HEK293T (cell line): ENCODE data around the gene E4F1.

Experiments used
- CTCF ChIA-PET: fragments of 350-600 bp; formaldehyde crosslinking; extraction: SDS; loops from one replicate; lab custom pipeline; 2021; ENCODE audit warnings: antibody characterized with exemption, inconsistent platforms; lab: Yijun Ruan, JAX
- POLR2A ChIA-PET: fragments of 350-600 bp; formaldehyde crosslinking; extraction: SDS; loops from one replicate; lab custom pipeline; 2020; ENCODE audit warnings: antibody characterized with exemption, inconsistent platforms; lab: Yijun Ruan, JAX
- DNase-seq: peaks from one replicate; pipeline ENCODE4 v3.0.0; 2012; ENCODE audit warnings: mixed read lengths; ENCODE audit errors: extremely low spot score
- ARNT ChIP-seq: fragments of 450-650 bp; IDR thresholded peaks from 2 replicates; pipeline ENCODE4 v1.6.1; 2017; ENCODE audit warnings: mild to moderate bottlenecking
- BHLHE40 ChIP-seq: fragments of 450-650 bp; IDR thresholded peaks from 2 replicates; pipeline ENCODE4 v1.6.1; 2016; ENCODE audit warnings: mild to moderate bottlenecking, moderate library complexity, borderline replicate concordance
- CTBP1 ChIP-seq: fragments of 450-650 bp; IDR thresholded peaks from 2 replicates; pipeline ENCODE4 v1.6.1; 2016; ENCODE audit warnings: borderline replicate concordance
- ELF4 ChIP-seq: fragments of 450-650 bp; IDR thresholded peaks from 2 replicates; pipeline ENCODE4 v1.6.1; 2017; ENCODE audit warnings: antibody characterized with exemption
- FOXA1 ChIP-seq: fragments of 450-650 bp; IDR thresholded peaks from 2 replicates; pipeline ENCODE4 v1.6.1; 2016; ENCODE audit warnings: mild to moderate bottlenecking
- FOXK2 ChIP-seq: fragments of 450-650 bp; IDR thresholded peaks from 2 replicates; pipeline ENCODE4 v1.6.1; 2016; ENCODE audit warnings: mild to moderate bottlenecking
- FOXM1 ChIP-seq: fragments of 450-650 bp; IDR thresholded peaks from 2 replicates; pipeline ENCODE4 v1.6.1; 2017; ENCODE audit warnings: mild to moderate bottlenecking, borderline replicate concordance
- HDGF ChIP-seq: fragments of 450-650 bp; IDR thresholded peaks from 2 replicates; pipeline ENCODE4 v1.6.1; 2017; ENCODE audit warnings: antibody characterized with exemption, borderline replicate concordance
- L3MBTL2 ChIP-seq: fragments of 450-650 bp; conservative IDR thresholded peaks from 2 replicates; pipeline ENCODE4 v1.6.1; 2016; ENCODE audit warnings: mild to moderate bottlenecking
- LEF1 ChIP-seq: fragments of 450-650 bp; IDR thresholded peaks from 2 replicates; pipeline ENCODE4 v1.6.1; 2017; ENCODE audit warnings: mild to moderate bottlenecking, borderline replicate concordance
- NFRKB ChIP-seq: fragments of 450-650 bp; IDR thresholded peaks from 2 replicates; pipeline ENCODE4 v1.6.1; 2016; ENCODE audit warnings: mild to moderate bottlenecking, moderate library complexity
- SP1 ChIP-seq: fragments of 450-650 bp; IDR thresholded peaks from 2 replicates; pipeline ENCODE4 v1.6.1; 2017
- SUZ12 ChIP-seq: fragments of 450-650 bp; IDR thresholded peaks from 2 replicates; pipeline ENCODE4 v1.6.1; 2016; ENCODE audit warnings: mild to moderate bottlenecking
- TARDBP ChIP-seq: fragments of 450-650 bp; IDR thresholded peaks from 2 replicates; pipeline ENCODE4 v1.6.1; 2016
- ZNF384 ChIP-seq: fragments of 450-650 bp; IDR thresholded peaks from 2 replicates; pipeline ENCODE4 v1.6.1; 2016
- TF ChIP-seq, protein P1 (sequence below): fragments of 450-650 bp; IDR thresholded peaks from 2 replicates; pipeline ENCODE4 v1.6.1; 2016

E4F1 gene

GRCh38 chr16:2184962-2185361 lies 38.4 kb upstream of the E4F1 start:
- ChIA-PET CTCF (no interaction called here), POLR2A (interaction anchor here (1.7 kb wide), 1 partner anchor 30 kb away, joined by 6 read pairs; the partner anchor contains the start of gene TRAF7)
- TF ChIP-seq BHLHE40 (no peak), FOXK2 (no peak)
- TF ChIP-seq, protein P1, sequence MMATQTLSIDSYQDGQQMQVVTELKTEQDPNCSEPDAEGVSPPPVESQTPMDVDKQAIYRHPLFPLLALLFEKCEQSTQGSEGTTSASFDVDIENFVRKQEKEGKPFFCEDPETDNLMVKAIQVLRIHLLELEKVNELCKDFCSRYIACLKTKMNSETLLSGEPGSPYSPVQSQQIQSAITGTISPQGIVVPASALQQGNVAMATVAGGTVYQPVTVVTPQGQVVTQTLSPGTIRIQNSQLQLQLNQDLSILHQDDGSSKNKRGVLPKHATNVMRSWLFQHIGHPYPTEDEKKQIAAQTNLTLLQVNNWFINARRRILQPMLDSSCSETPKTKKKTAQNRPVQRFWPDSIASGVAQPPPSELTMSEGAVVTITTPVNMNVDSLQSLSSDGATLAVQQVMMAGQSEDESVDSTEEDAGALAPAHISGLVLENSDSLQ = no peak
- DNase-seq = no peak

DNA sequence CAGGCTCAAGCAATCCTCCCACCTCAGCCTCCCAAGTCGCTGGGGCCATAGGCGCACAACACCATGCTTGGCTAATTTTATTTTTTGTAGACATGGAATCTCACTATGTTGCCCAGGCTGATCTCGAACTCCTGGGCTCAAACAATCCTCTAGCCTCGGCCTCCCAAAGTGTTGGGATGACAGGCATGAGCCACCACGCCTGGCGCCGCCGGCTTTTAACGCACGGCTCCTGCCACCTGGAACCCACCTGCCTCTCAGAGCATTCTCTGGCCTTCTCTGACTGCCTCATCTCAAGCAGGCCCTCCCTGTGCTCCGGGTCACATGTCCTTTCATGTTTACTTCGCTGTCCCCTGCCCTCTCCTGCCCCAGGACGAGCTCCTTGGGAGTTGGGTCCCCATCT lies 37.3 kb upstream of the E4F1 start:
- POLR2A ChIA-PET = interaction anchor here (1.7 kb wide), 1 partner anchor 31 kb away, joined by 6 read pairs; the partner anchor contains the start of gene TRAF7
- DNase-seq = no peak
- TF ChIP-seq SP1 (no peak), HDGF (no peak), BHLHE40 (no peak), ARNT (no peak), ELF4 (no peak)
- CTCF ChIA-PET = no interaction called here

DNA sequence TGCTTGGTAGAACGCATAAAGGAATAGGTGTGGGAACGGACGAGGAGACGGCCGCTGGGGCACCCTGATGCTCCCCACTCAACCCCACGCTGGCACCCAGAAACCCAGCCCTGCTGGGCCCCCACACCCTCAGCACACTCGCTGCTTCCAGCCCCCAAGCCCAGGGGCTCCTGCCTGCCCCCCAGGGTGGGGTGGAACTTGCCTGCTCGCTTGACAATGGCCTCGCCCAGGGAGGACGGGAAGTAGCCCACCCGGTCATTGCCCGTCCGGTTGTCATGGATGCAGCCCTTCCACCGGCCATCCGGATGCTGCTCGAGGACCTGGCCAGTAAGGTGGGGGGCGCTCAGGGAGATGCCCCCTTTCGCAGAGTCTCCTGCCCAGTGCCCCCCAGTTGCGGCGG lies 36.9 kb upstream of the E4F1 start:
- POLR2A ChIA-PET = no interaction called here
- TF ChIP-seq SUZ12 (no peak), TARDBP (no peak), ARNT (no peak)
- CTCF ChIA-PET = no interaction called here
- DNase-seq = no peak

DNA sequence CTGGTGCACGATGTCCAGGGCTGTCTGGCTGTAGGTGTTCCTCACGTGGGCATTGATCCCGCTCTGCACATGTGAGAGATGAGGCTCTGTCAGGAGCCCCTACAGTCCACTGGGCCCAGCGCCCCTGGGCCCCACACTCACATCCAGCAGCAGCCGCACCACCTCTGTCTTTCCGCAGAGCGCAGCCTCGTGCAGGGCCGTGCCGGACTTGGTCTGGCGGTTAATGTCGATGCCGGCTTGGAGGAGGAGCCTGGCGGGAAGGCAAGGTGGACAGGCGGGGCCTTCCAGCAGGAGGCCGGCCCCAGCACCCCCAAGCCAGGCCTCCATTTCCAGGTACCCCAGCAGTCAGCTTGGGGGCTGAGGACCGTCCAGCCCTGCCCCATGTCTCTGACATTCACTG lies 36.2 kb upstream of the E4F1 start:
- ChIA-PET CTCF (interaction anchor here (0.7 kb wide), 1 partner anchor 165 kb away, joined by 3 read pairs; no protein-coding TSS in a partner anchor), POLR2A (no interaction called here)
- TF ChIP-seq ELF4 (no peak), SUZ12 (no peak), TARDBP (no peak), BHLHE40 (no peak)
- DNase-seq = no peak

- POLR2A ChIA-PET = no interaction called here
- CTCF ChIA-PET = no interaction called here
- TF ChIP-seq TARDBP (no peak), SP1 (no peak), FOXM1 (no peak), BHLHE40 (no peak), LEF1 (no peak), L3MBTL2 (no peak), ELF4 (no peak), CTBP1 (no peak), ZNF384 (no peak), SUZ12 (no peak), NFRKB (no peak)
- no peak for DNase-seq
Measured at GRCh38 chr16:2188395-2188794, 35.0 kb upstream of the E4F1 start.

GRCh38 chr16:2189252-2189893 lies 34.0 kb upstream of the E4F1 start:
- TF ChIP-seq CTBP1 (no peak), SP1 (no peak), ELF4 (no peak), FOXK2 (no peak), FOXA1 (no peak), L3MBTL2 (no peak), HDGF (no peak), BHLHE40 (no peak), SUZ12 (no peak), TARDBP (no peak), LEF1 (no peak)
- TF ChIP-seq, protein P1 = no peak
- CTCF ChIA-PET = no interaction called here
- DNase-seq = no peak
- POLR2A ChIA-PET = interaction anchor here (0.8 kb wide), 1 partner anchor 26 kb away, joined by 3 read pairs; the partner anchor contains the start of gene PGP

- POLR2A ChIA-PET = interaction anchor here (0.8 kb wide), 1 partner anchor 25 kb away, joined by 3 read pairs; the partner anchor contains the start of gene PGP
- CTCF ChIA-PET = no interaction called here
- DNase-seq = no peak
- TF ChIP-seq ELF4 (no peak), NFRKB (no peak), ARNT (no peak), CTBP1 (no peak), LEF1 (no peak), SP1 (no peak), FOXA1 (no peak), ZNF384 (no peak), BHLHE40 (no peak), FOXK2 (no peak), HDGF (no peak), SUZ12 (no peak), FOXM1 (no peak), L3MBTL2 (no peak), TARDBP (no peak)
- TF ChIP-seq, protein P1 = no peak
Measured at GRCh38 chr16:2190002-2190658, 33.3 kb upstream of the E4F1 start.
